ENCODE results near the gene FGF1. TPM values are rescaled to one million over a fixed set of nuclear protein-coding genes. Genes with fewer than 3 reads are reported as not detected.
A peak's percentile ranks its signal among the peaks of the same experiment; 100 is the strongest.

FGF1 gene
- total and polyA plus RNA-seq, 2 donors (not counting 3 experiments of a cell fraction or from before 2014, with no cell fraction given) = not detected

- BruUV-seq (replicated peaks) = no TSS peak
- Histone ChIP-seq H3K9me3 (replicated peaks; ENCODE audit: control insufficient read depth, insufficient read depth, low read length) (no peaks in the 10 kb centered on the region), H3K79me2 (ENCODE audit: control insufficient read depth, insufficient read depth, low read length) (no peaks in the 10 kb centered on the region), H3K4me1 (ENCODE audit: control insufficient read depth, extremely low read depth, insufficient read depth, low read length) (peaks cover 3% of the 10 kb centered on the region), H2AFZ (ENCODE audit: low read depth, low read length) (no peak overlapping the region), H3K4me2 (ENCODE audit: insufficient read depth, low read length) (peak overlapping the region; percentile 12), H3K27me3 (ENCODE audit: control insufficient read depth in 2 of 2, insufficient read depth in 2 of 2, low read length in 2 of 2) (peaks cover 0 to 7% of the 10 kb centered on the region in 2 experiments), H3K36me3 (ENCODE audit: control insufficient read depth in 2 of 2, extremely low read depth in 1 of 2, insufficient read depth in 2 of 2, low read length in 2 of 2) (no peaks in the 10 kb centered on the region), H3K9ac (replicated peaks; ENCODE audit: extremely low read depth, insufficient read depth, low read length) (no peak overlapping the region), H3K9me1 (replicated peaks; ENCODE audit: control insufficient read depth, extremely low read depth, insufficient read depth, low read length) (no peaks in the 10 kb centered on the region), H4K20me1 (replicated peaks; ENCODE audit: control insufficient read depth, extremely low read depth, insufficient read depth, low read length) (no peaks in the 10 kb centered on the region), H3K27ac (ENCODE audit: insufficient read depth, low read depth, low read length) (no peak overlapping the region), H3K4me3 (replicated peaks in 1 of 3; ENCODE audit: insufficient read depth in 1 of 3, low read depth in 1 of 3, low read length in 3 of 3) (no peak overlapping the region)
- peak; percentile 46 for FAIRE-seq
- TF ChIP-seq, protein P1, sequence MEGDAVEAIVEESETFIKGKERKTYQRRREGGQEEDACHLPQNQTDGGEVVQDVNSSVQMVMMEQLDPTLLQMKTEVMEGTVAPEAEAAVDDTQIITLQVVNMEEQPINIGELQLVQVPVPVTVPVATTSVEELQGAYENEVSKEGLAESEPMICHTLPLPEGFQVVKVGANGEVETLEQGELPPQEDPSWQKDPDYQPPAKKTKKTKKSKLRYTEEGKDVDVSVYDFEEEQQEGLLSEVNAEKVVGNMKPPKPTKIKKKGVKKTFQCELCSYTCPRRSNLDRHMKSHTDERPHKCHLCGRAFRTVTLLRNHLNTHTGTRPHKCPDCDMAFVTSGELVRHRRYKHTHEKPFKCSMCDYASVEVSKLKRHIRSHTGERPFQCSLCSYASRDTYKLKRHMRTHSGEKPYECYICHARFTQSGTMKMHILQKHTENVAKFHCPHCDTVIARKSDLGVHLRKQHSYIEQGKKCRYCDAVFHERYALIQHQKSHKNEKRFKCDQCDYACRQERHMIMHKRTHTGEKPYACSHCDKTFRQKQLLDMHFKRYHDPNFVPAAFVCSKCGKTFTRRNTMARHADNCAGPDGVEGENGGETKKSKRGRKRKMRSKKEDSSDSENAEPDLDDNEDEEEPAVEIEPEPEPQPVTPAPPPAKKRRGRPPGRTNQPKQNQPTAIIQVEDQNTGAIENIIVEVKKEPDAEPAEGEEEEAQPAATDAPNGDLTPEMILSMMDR (IDR thresholded peaks at IDR 0.05; ENCODE audit: extremely low read depth in 1 of 2, insufficient read depth in 1 of 2, low read depth in 1 of 2, low read length in 2 of 2) = no peak
- TF ChIP-seq JUN (IDR thresholded peaks at IDR 0.05; ENCODE audit: borderline replicate concordance, insufficient read depth, insufficient read length, low read depth) = peak; percentile 53
- no peak for TF ChIP-seq EZH2 (IDR thresholded peaks at IDR 0.05; ENCODE audit: borderline replicate concordance, low read depth, low read length, severe bottlenecking)
- no peak for TF ChIP-seq POLR2AphosphoS5 (IDR thresholded peaks at IDR 0.05; ENCODE audit: insufficient read depth, low read depth, low read length)
- TF ChIP-seq MYC (IDR thresholded peaks at IDR 0.05; ENCODE audit: low read depth, low read length) = no peak
- TF ChIP-seq POLR2A (IDR thresholded peaks at IDR 0.05; ENCODE audit: low read depth, low read length) = no peak
- dilution Hi-C loops (cut with MboI; ENCODE audit: extremely low pct_ligation_motif_present, low sequenced_read_pairs) = no loop called here
- CTCF ChIA-PET = interaction anchor here (0.7 to 1.1 kb wide), 2 partner anchors 9 to 13 kb away, joined by 3 read pairs; no protein-coding TSS in a partner anchor
- POLR2A ChIA-PET = no interaction called here
- intact Hi-C loops (cut with micrococcal nuclease) = no loop called here
- peak; percentile 54 for DNase-seq (ENCODE audit: low read depth, low spot score)
Observed at GRCh38 chr5:142726188-142726731, 40.4 kb upstream of the FGF1 start.

All from endothelial cell of umbilical vein (primary cell).